Gastrocnemius medialis (tissue), 4 donors: ENCODE measurements around the gene NOTCH1.

Source experiments
- POLR2A ChIP-seq, 2 donors: fragments of 450-650 bp; IDR thresholded peaks; one replicate each; pipeline ENCODE4 v1.6.1; 2017; ENCODE audit warnings: antibody characterized with exemption in 2 of 2, mild to moderate bottlenecking in 2 of 2, moderate library complexity in 2 of 2
- TF ChIP-seq, protein P1 (sequence below), 5 experiments: fragments of 450-650 bp in 3 of 5; fragments of 200-600 bp in 2 of 5; sonication (generic) in 2 of 5; IDR thresholded peaks in 4 of 5; conservative IDR thresholded peaks in 1 of 5; 1 replicate in 4 of 5; 2 replicates in 1 of 5; pipeline ENCODE4 v1.5.1; 2016 to 2019; ENCODE audit warnings: antibody characterized with exemption in 5 of 5, mild to moderate bottlenecking in 3 of 5, moderate library complexity in 3 of 5

DNA sequence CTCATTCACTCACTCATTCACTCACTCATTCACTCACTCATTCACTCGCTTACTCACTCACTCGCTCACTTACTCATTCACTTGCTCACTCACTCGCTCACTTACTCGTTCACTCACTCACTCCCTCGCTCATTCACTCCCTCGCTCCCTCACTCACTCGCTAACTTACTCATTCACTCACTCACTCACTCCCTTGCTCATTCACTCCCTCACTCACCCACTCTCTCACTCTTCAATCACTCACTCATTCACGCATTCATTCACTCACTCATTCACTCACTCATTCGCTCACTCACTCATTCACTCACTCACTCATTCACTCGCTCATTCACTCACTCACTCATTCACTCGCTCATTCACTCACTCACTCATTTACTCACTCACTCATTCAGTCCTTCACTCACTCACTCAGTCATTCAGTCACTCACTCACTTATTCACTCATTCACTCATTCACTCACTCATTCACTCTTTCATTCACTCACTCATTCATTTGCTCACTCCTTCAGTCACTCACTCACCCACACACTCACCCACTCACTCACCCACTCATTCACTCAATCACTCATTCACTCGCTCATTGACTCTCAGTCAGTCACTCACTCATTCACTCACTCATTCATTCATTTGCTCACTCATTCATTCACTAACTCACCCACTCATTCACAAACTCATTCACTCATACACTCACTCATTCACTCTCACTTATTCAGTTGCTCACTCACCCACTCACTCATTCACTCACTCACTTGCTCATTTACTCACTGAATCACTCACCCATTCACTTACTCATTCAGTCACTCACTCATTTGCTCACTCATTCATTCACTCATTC is 36.0 kb upstream of the NOTCH1 start:
- TF ChIP-seq, protein P1, sequence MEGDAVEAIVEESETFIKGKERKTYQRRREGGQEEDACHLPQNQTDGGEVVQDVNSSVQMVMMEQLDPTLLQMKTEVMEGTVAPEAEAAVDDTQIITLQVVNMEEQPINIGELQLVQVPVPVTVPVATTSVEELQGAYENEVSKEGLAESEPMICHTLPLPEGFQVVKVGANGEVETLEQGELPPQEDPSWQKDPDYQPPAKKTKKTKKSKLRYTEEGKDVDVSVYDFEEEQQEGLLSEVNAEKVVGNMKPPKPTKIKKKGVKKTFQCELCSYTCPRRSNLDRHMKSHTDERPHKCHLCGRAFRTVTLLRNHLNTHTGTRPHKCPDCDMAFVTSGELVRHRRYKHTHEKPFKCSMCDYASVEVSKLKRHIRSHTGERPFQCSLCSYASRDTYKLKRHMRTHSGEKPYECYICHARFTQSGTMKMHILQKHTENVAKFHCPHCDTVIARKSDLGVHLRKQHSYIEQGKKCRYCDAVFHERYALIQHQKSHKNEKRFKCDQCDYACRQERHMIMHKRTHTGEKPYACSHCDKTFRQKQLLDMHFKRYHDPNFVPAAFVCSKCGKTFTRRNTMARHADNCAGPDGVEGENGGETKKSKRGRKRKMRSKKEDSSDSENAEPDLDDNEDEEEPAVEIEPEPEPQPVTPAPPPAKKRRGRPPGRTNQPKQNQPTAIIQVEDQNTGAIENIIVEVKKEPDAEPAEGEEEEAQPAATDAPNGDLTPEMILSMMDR (IDR thresholded peaks at IDR 0.05 in 4 of 5, conservative IDR thresholded peaks at IDR 0.05 in 1 of 5) = no peak
- TF ChIP-seq POLR2A (IDR thresholded peaks at IDR 0.05) = no peak
